Thyroid gland (tissue), 4 donors: ENCODE measurements around the gene NAXD. TPM values are rescaled to one million over a fixed set of nuclear protein-coding genes. Genes with fewer than 3 reads are reported as not detected.

Source experiments
- DNase-seq, 2 donors: peaks; one replicate each; pipeline ENCODE4 v3.0.0-alpha.2; 2019
- H3K27ac ChIP-seq, 3 donors: fragments of 200-600 bp; sonication (generic); 1 replicate in 2 of 3; 2 replicates in 1 of 3; pipeline ENCODE4 v1.5.1; 2016 to 2019; ENCODE audit warnings: mild to moderate bottlenecking in 1 of 3, moderate library complexity in 1 of 3
- H3K27me3 ChIP-seq: fragments of 200-600 bp; sonication (generic); one replicate; pipeline ENCODE4 v1.5.1; 2019
- H3K36me3 ChIP-seq, 2 donors: fragments of 200-600 bp; sonication (generic); one replicate each; pipeline ENCODE4 v1.5.1; 2016 to 2019
- H3K4me1 ChIP-seq, 2 donors: fragments of 200-600 bp; sonication (generic); one replicate each; pipeline ENCODE4 v1.5.1; 2017 to 2019
- H3K4me3 ChIP-seq, 3 donors: fragments of 200-600 bp; sonication (generic); replicated peaks in 1 of 3; 1 replicate in 2 of 3; 2 replicates in 1 of 3; pipeline ENCODE4 v1.5.1; 2016; ENCODE audit warnings: mild to moderate bottlenecking in 1 of 3
- H3K9me3 ChIP-seq: fragments of 200-600 bp; sonication (generic); one replicate; pipeline ENCODE4 v1.5.1; 2017
- CTCF ChIP-seq, 6 experiments: fragments of 200-600 bp in 3 of 6; fragments of 450-650 bp in 3 of 6; sonication (generic) in 3 of 6; IDR thresholded peaks; one replicate each; pipeline ENCODE4 v1.5.1; 2016 to 2019; ENCODE audit warnings: antibody characterized with exemption in 6 of 6, mild to moderate bottlenecking in 2 of 6, inconsistent platforms in 1 of 6, moderate library complexity in 1 of 6
- POLR2A ChIP-seq, 2 donors: fragments of 450-650 bp; IDR thresholded peaks; one replicate each; pipeline ENCODE4 v1.6.1; 2017; ENCODE audit warnings: antibody characterized with exemption in 2 of 2, mild to moderate bottlenecking in 2 of 2, moderate library complexity in 1 of 2
- WGBS, 2 donors: methylation state at CpG; one replicate each; pipeline ENCODE4 v1.1.5; 2017; 5-methylcytosine and 5-hydroxymethylcytosine counted together
- intact Hi-C: fragments of 100-400 bp; cut with DNase I; formaldehyde crosslinking; loops from one replicate; pipeline ENCODE4 v1.15.1; 2023
- total RNA-seq, 4 donors: library from RNA; depleted of rRNA; stranded (reverse); fragments of >200 nt; gene quantifications; one replicate each; pipeline ENCODE4 v1.2.3, GENCODE V29; 2016

The NAXD gene
- total RNA-seq, 4 donors from 2014 or later, result 38.2 to 46.6 (median 42.8) TPM

- Histone ChIP-seq H3K4me3 (no peak overlapping the region), H3K27me3 (no peaks in the 10 kb centered on the region), H3K27ac (no peak overlapping the region), H3K4me1 (no peaks in the 10 kb centered on the region), H3K9me3 (no peaks in the 10 kb centered on the region), H3K36me3 (peaks cover 5 to 24% of the 10 kb centered on the region in 2 donors)
- intact Hi-C loops, result no loop called here
- TF ChIP-seq CTCF (IDR thresholded peaks at IDR 0.05) (no peak), POLR2A (IDR thresholded peaks at IDR 0.05) (no peak)
- WGBS, 2 donors, result 91 to 95% methylated on average over 16 of the region's 16 CpGs
- DNase-seq, result no peak
Measured at GRCh38 chr13:110687736-110688135, 72.4 kb downstream of the NAXD start.

GRCh38 chr13:110689041-110689440 is 73.7 kb downstream of the NAXD start:
- Histone ChIP-seq H3K27ac (no peak overlapping the region), H3K36me3 (peaks cover 5 to 26% of the 10 kb centered on the region in 2 donors), H3K4me3 (no peak overlapping the region), H3K4me1 (no peaks in the 10 kb centered on the region), H3K9me3 (no peaks in the 10 kb centered on the region), H3K27me3 (no peaks in the 10 kb centered on the region)
- WGBS, 2 donors, result 88 to 94% methylated on average over 9 of the region's 9 CpGs
- intact Hi-C loops, result no loop called here
- TF ChIP-seq POLR2A (IDR thresholded peaks at IDR 0.05), result no peak
- TF ChIP-seq CTCF (IDR thresholded peaks at IDR 0.05), result no peak
- no peak for DNase-seq

Other genes starting within 250 kb of the NAXD start
- gene RAB20, start 53.8 kb upstream of the NAXD start, total RNA-seq, result 10 to 100 TPM; 21.0 to 60.5 (median 43.5) TPM
- gene CARS2, start 90.6 kb downstream of the NAXD start, total RNA-seq, result 10 to 100 TPM; 49.0 to 78.1 (median 68.4) TPM
- 10 to 100 TPM in 3 of 4 donors, 1 to 10 TPM in 1; 8.2 to 17.9 (median 15.6) TPM for gene ING1, start 98.2 kb downstream of the NAXD start, total RNA-seq